CD14-positive monocyte (primary cell): ENCODE results near the gene C1QA. TPM values are rescaled to one million over a fixed set of nuclear protein-coding genes. Genes with fewer than 3 reads are reported as not detected.

Source experiments
- DNase-seq, 3 donors: peaks; one replicate each; pipeline ENCODE4 v3.0.0-alpha.2; 2011 to 2022
- H2AFZ ChIP-seq: 2 replicates; pipeline ENCODE4 v1.6.0; 2012; ENCODE audit warnings: mild to moderate bottlenecking, low read depth, low read length, inconsistent platforms; ENCODE audit not compliant: insufficient read depth, poor library complexity, severe bottlenecking
- H3K27ac ChIP-seq, 2 donors: 1 replicate in 1 of 2; 2 replicates in 1 of 2; pipeline ENCODE4 v1.5.1; 2012 to 2013; ENCODE audit warnings: low read length in 2 of 2, control low read depth in 1 of 2, inconsistent platforms in 1 of 2, low read depth in 1 of 2, mild to moderate bottlenecking in 1 of 2
- H3K27me3 ChIP-seq, 2 donors: one replicate each; pipeline versions ENCODE4 v1.6.0 to v1.6.1; 2011 to 2013; ENCODE audit warnings: low read length in 2 of 2; ENCODE audit not compliant: control insufficient read depth in 2 of 2, insufficient read depth in 2 of 2
- H3K36me3 ChIP-seq, 2 donors: replicated peaks in 1 of 2; 1 replicate in 1 of 2; 2 replicates in 1 of 2; pipeline versions ENCODE4 v1.5.1 to v1.6.1; 2012 to 2013; ENCODE audit warnings: low read length in 2 of 2, control low read depth in 1 of 2, inconsistent platforms in 1 of 2, mild to moderate bottlenecking in 1 of 2; ENCODE audit not compliant: insufficient read depth in 2 of 2, control insufficient read depth in 1 of 2
- H3K4me1 ChIP-seq, 2 donors: 1 replicate in 1 of 2; 2 replicates in 1 of 2; pipeline versions ENCODE4 v1.5.1 to v1.6.1; 2012 to 2013; ENCODE audit warnings: low read length in 2 of 2, control low read depth in 1 of 2, inconsistent platforms in 1 of 2, mild to moderate bottlenecking in 1 of 2, moderate library complexity in 1 of 2; ENCODE audit not compliant: insufficient read depth in 2 of 2, control insufficient read depth in 1 of 2
- H3K4me2 ChIP-seq: replicated peaks from 2 replicates; pipeline ENCODE3; 2012; ENCODE audit warnings: low read length, moderate library complexity, mild to moderate bottlenecking; ENCODE audit not compliant: poor library complexity, severe bottlenecking; ENCODE audit errors: extremely low read depth
- H3K4me3 ChIP-seq, 3 experiments: fragments of 200-600 bp in 1 of 3; sonication (generic) in 1 of 3; replicated peaks in 1 of 3; 1 replicate in 2 of 3; 2 replicates in 1 of 3; pipeline ENCODE4 v1.5.1; 2011 to 2013; ENCODE audit warnings: low read length in 3 of 3, mild to moderate bottlenecking in 3 of 3, control low read depth in 2 of 3, low read depth in 2 of 3, inconsistent platforms in 1 of 3, moderate library complexity in 1 of 3
- H3K79me2 ChIP-seq: 2 replicates; pipeline ENCODE4 v1.6.0; 2012; ENCODE audit warnings: mild to moderate bottlenecking, control low read depth, inconsistent platforms, low read length, moderate library complexity; ENCODE audit not compliant: insufficient read depth
- H3K9ac ChIP-seq: 2 replicates; pipeline ENCODE4 v1.6.0; 2017; ENCODE audit warnings: low read length, mild to moderate bottlenecking; ENCODE audit not compliant: insufficient read depth, poor library complexity, severe bottlenecking
- H3K9me3 ChIP-seq, 2 donors: replicated peaks in 1 of 2; 1 replicate in 1 of 2; 2 replicates in 1 of 2; pipeline versions ENCODE4 v1.5.1 to v1.6.1; 2012 to 2013; ENCODE audit warnings: low read length in 2 of 2, control low read depth in 1 of 2; ENCODE audit not compliant: control insufficient read depth in 1 of 2, insufficient read depth in 1 of 2
- H4K20me1 ChIP-seq: 2 replicates; pipeline ENCODE4 v1.6.0; 2012; ENCODE audit warnings: mild to moderate bottlenecking, low read length, control low read depth, moderate library complexity; ENCODE audit not compliant: insufficient read depth
- H3K27ac Mint-ChIP-seq, 7 donors: one replicate each; pipeline ENCODE4 v1.8.0; 2020; ENCODE audit warnings: mild to moderate bottlenecking in 7 of 7, mixed read lengths in 7 of 7, moderate library complexity in 6 of 7, inconsistent platforms in 2 of 7
- H3K27me3 Mint-ChIP-seq, 3 donors: one replicate each; pipeline ENCODE4 v1.8.0; 2021 to 2022; ENCODE audit warnings: low read depth in 3 of 3, mild to moderate bottlenecking in 3 of 3, mixed read lengths in 3 of 3, moderate library complexity in 3 of 3, inconsistent platforms in 1 of 3
- H3K36me3 Mint-ChIP-seq, 2 donors: one replicate each; pipeline ENCODE4 v1.8.0; 2020; ENCODE audit warnings: mixed read lengths in 2 of 2, inconsistent platforms in 1 of 2, mild to moderate bottlenecking in 1 of 2
- H3K4me1 Mint-ChIP-seq: one replicate; pipeline ENCODE4 v1.8.0; 2020; ENCODE audit warnings: mild to moderate bottlenecking, mixed read lengths
- H3K4me3 Mint-ChIP-seq, 2 donors: one replicate each; pipeline ENCODE4 v1.8.0; 2020; ENCODE audit warnings: mild to moderate bottlenecking in 2 of 2, mixed read lengths in 2 of 2, moderate library complexity in 1 of 2
- H3K9me3 Mint-ChIP-seq, 7 donors: one replicate each; pipeline ENCODE4 v1.8.0; 2020 to 2022; ENCODE audit warnings: mixed read lengths in 7 of 7, mild to moderate bottlenecking in 6 of 7, moderate library complexity in 6 of 7, inconsistent platforms in 2 of 7
- CTCF ChIP-seq: fragments of 200-600 bp; IDR thresholded peaks from one replicate; pipeline ENCODE4 v1.8.0; 2022; ENCODE audit warnings: antibody characterized with exemption, mild to moderate bottlenecking
- whole genome bisulfite sequencing: methylation state at CpG from one replicate; pipeline ENCODE4 v1.1.5; 2013; ENCODE audit warnings: missing lambda C conversion rate; ENCODE audit not compliant: insufficient coverage; 5-methylcytosine and 5-hydroxymethylcytosine counted together
- intact Hi-C, 2 donors: fragments of 100-400 bp; cut with micrococcal nuclease; formaldehyde crosslinking; loops; one replicate each; pipeline versions ENCODE4 v1.15.0 to v1.15.1; 2023
- polyA plus RNA-seq, 3 donors: library from polyadenylated mRNA; depleted of rRNA in 1 of 3; unstranded in 2 of 3; stranded (reverse) in 1 of 3; fragments of 300-500 nt in 2 of 3; fragments of >200 nt in 1 of 3; fragmentation: Illumina TruSeq in 2 of 3; gene quantifications; 1 replicate in 2 of 3; 2 replicates in 1 of 3; pipeline ENCODE4 v1.2.3, GENCODE V29; 2012 to 2021

C1QA gene
- polyA plus RNA-seq, 3 donors = 14.5 to 19.6 (median 16.3) TPM

GRCh38 chr1:22607154-22607553 is 29.3 kb upstream of the C1QA start:
- no peaks in the 10 kb centered on the region for H3K4me1 Mint-ChIP-seq
- no peak overlapping the region for H3K4me3 Mint-ChIP-seq
- Histone ChIP-seq H3K36me3 (no peaks in the 10 kb centered on the region), H3K4me2 (no peak overlapping the region), H3K4me3 (no peak overlapping the region), H3K79me2 (no peaks in the 10 kb centered on the region), H3K4me1 (no peaks in the 10 kb centered on the region), H3K9me3 (no peaks in the 10 kb centered on the region), H3K27ac (no peak overlapping the region), H3K27me3 (peaks cover 0 to 3% of the 10 kb centered on the region in 2 donors), H4K20me1 (no peaks in the 10 kb centered on the region), H3K9ac (no peak overlapping the region), H2AFZ (no peak overlapping the region)
- no peak for DNase-seq
- H3K36me3 Mint-ChIP-seq = no peaks in the 10 kb centered on the region
- peaks cover 13 to 28% (median 19%) of the 10 kb centered on the region in 3 donors for H3K27me3 Mint-ChIP-seq
- no peaks in the 10 kb centered on the region for H3K9me3 Mint-ChIP-seq
- TF ChIP-seq CTCF = no peak
- 10% methylated on average over 10 of the region's 10 CpGs for WGBS
- intact Hi-C loops = no loop called here
- no peak overlapping the region for H3K27ac Mint-ChIP-seq

- no CpG with 5 or more reads among the region's 3 CpGs for WGBS
- Histone ChIP-seq H3K79me2 (no peaks in the 10 kb centered on the region), H3K27me3 (peaks cover 0 to 3% of the 10 kb centered on the region in 2 donors), H3K4me2 (no peak overlapping the region), H4K20me1 (no peaks in the 10 kb centered on the region), H3K36me3 (no peaks in the 10 kb centered on the region), H3K4me1 (no peaks in the 10 kb centered on the region), H3K9me3 (no peaks in the 10 kb centered on the region), H3K9ac (no peak overlapping the region), H2AFZ (no peak overlapping the region), H3K27ac (no peak overlapping the region), H3K4me3 (no peak overlapping the region)
- Mint-ChIP-seq H3K27ac (no peak overlapping the region), H3K4me3 (no peak overlapping the region), H3K9me3 (no peaks in the 10 kb centered on the region), H3K4me1 (no peaks in the 10 kb centered on the region), H3K27me3 (peaks cover 13 to 28% (median 23%) of the 10 kb centered on the region in 3 donors), H3K36me3 (no peaks in the 10 kb centered on the region)
- intact Hi-C loops = no loop called here
- no peak for TF ChIP-seq CTCF
- DNase-seq = no peak
Measured at GRCh38 chr1:22608361-22608760, 28.1 kb upstream of the C1QA start.
